ENCODE results near the gene AHCY.
"Not testable (repeated sequence)": the region's sequence is repeated elsewhere in the genome, so short reads cannot be mapped to it uniquely, and the experiment has no call there.

The AHCY gene

GRCh38 chr20:34254979-34255378 is 48.2 kb downstream of the AHCY start:
- DNase-seq (ENCODE audit: low read depth): no peak

- DNase-seq (ENCODE audit: low read depth): not testable (repeated sequence)
These were observed 50.6 kb downstream of the AHCY start for GRCh38 chr20:34252431-34253086.

GRCh38 chr20:34251619-34252018 is 51.5 kb downstream of the AHCY start:
- DNase-seq (ENCODE audit: low read depth): no peak

- DNase-seq (ENCODE audit: low read depth): no peak
These were observed 53.1 kb downstream of the AHCY start for GRCh38 chr20:34250005-34250404.

- peak; percentile 77 for DNase-seq (ENCODE audit: low read depth)
These were observed 53.9 kb downstream of the AHCY start for GRCh38 chr20:34249291-34249690.

- no peak for DNase-seq (ENCODE audit: low read depth)
These were observed 57.0 kb downstream of the AHCY start for GRCh38 chr20:34246126-34246626.

- no peak for DNase-seq (ENCODE audit: low read depth)
These were observed 59.8 kb downstream of the AHCY start for GRCh38 chr20:34243377-34243776.

- DNase-seq (ENCODE audit: low read depth): no peak
These were observed 60.3 kb downstream of the AHCY start for GRCh38 chr20:34242879-34243278.

GRCh38 chr20:34242015-34242414 is 61.1 kb downstream of the AHCY start:
- not testable (repeated sequence) for DNase-seq (ENCODE audit: low read depth)

GRCh38 chr20:34240693-34241615 is 62.2 kb downstream of the AHCY start, which contains the start of gene ASIP:
Gene ASIP (plus strand): TSS chr20:34241423. CDS start chr20:34260375, 18,952 bp downstream.
- DNase-seq (ENCODE audit: low read depth): peak; percentile 72

- DNase-seq (ENCODE audit: low read depth): no peak
These were observed 63.0 kb downstream of the AHCY start for GRCh38 chr20:34240121-34240520.

GRCh38 chr20:34237942-34238341 is 65.2 kb downstream of the AHCY start:
- DNase-seq (ENCODE audit: low read depth): no peak

GRCh38 chr20:34235875-34236274 is 67.3 kb downstream of the AHCY start:
- DNase-seq (ENCODE audit: low read depth): no peak

- DNase-seq (ENCODE audit: low read depth): no peak
These were observed 69.5 kb downstream of the AHCY start for GRCh38 chr20:34233687-34234086.

GRCh38 chr20:34232494-34233087 is 70.6 kb downstream of the AHCY start:
- DNase-seq (ENCODE audit: low read depth): no peak

- no peak for DNase-seq (ENCODE audit: low read depth)
These were observed 71.5 kb downstream of the AHCY start for GRCh38 chr20:34231634-34232033.

Measured in stromal cell of bone marrow (primary cell).